IMR-90 (cell line): ENCODE measurements around the gene CDC45. TPM values are rescaled to one million over a fixed set of nuclear protein-coding genes. Genes with fewer than 3 reads are reported as not detected.

Source experiments
- ATAC-seq: fragments of 200-7000 bp; cut with Tn5 transposase; 2 replicates; pipeline ENCODE4 v1.9.1; 2020; ENCODE audit warnings: low read depth, mild to moderate bottlenecking, moderate library complexity
- BruUV-seq: library from RNA; stranded (reverse); fragments of 400-500 nt; replicated peaks from 2 replicates; lab custom pipeline; 2021; lab: Mats Ljungman, UMichigan
- CTCF ChIA-PET: fragments of 300-600 bp; formaldehyde crosslinking; extraction: SDS; loops from one replicate; lab custom pipeline; 2021; ENCODE audit warnings: antibody characterized with exemption; lab: Yijun Ruan, JAX
- POLR2A ChIA-PET: fragments of 300-600 bp; sonication (Branson Sonifier 250); formaldehyde crosslinking; loops from one replicate; lab custom pipeline; 2022; ENCODE audit warnings: antibody characterized with exemption; ENCODE audit not compliant: unreplicated experiment; lab: Charles Lee
- DNase-seq: peaks from one replicate; pipeline ENCODE4 v3.0.0; 2013
- H2AFZ ChIP-seq: replicated peaks from 2 replicates; pipeline ENCODE3; 2013; ENCODE audit warnings: low read length, mild to moderate bottlenecking; ENCODE audit not compliant: poor library complexity
- H2AK5ac ChIP-seq: 2 replicates; pipeline ENCODE4 v1.6.1; 2013; ENCODE audit warnings: low read depth, low read length, inconsistent platforms
- H2AK9ac ChIP-seq: replicated peaks from 2 replicates; pipeline ENCODE3; 2013; ENCODE audit warnings: mild to moderate bottlenecking, low read depth, low read length, moderate library complexity; ENCODE audit not compliant: poor library complexity
- H2BK120ac ChIP-seq: 2 replicates; pipeline ENCODE4 v1.6.1; 2013; ENCODE audit warnings: low read depth, low read length, inconsistent platforms
- H2BK15ac ChIP-seq: 3 replicates; pipeline ENCODE4 v1.6.1; 2013; ENCODE audit warnings: low read depth, low read length, inconsistent platforms
- H2BK20ac ChIP-seq: 2 replicates; pipeline ENCODE4 v1.6.1; 2013; ENCODE audit warnings: low read depth, mild to moderate bottlenecking, inconsistent platforms, low read length, moderate library complexity
- H2BK5ac ChIP-seq: 2 replicates; pipeline ENCODE4 v1.6.1; 2013; ENCODE audit warnings: mild to moderate bottlenecking, low read depth, low read length, inconsistent platforms; ENCODE audit not compliant: poor library complexity, severe bottlenecking
- H3K14ac ChIP-seq: replicated peaks from 2 replicates; pipeline ENCODE4 v1.6.1; 2013; ENCODE audit warnings: low read depth, low read length, inconsistent platforms
- H3K18ac ChIP-seq: 2 replicates; pipeline ENCODE4 v1.6.1; 2013; ENCODE audit warnings: low read depth, low read length, control low read depth
- H3K23ac ChIP-seq: 2 replicates; pipeline ENCODE4 v1.6.1; 2013; ENCODE audit warnings: low read depth, low read length, inconsistent platforms
- H3K27ac ChIP-seq: 2 replicates; pipeline ENCODE4 v1.5.1; 2013; ENCODE audit warnings: mild to moderate bottlenecking, control low read depth, low read length; ENCODE audit not compliant: insufficient read depth
- H3K27me3 ChIP-seq: 2 replicates; pipeline ENCODE4 v1.6.1; 2013; ENCODE audit warnings: low read length; ENCODE audit not compliant: control insufficient read depth, insufficient read depth
- H3K36me3 ChIP-seq: 2 replicates; pipeline ENCODE4 v1.6.1; 2013; ENCODE audit warnings: low read length, mixed read lengths; ENCODE audit not compliant: control insufficient read depth, insufficient read depth
- H3K4ac ChIP-seq: 2 replicates; pipeline ENCODE4 v1.6.1; 2013; ENCODE audit warnings: low read depth, low read length, inconsistent platforms
- H3K4me1 ChIP-seq: 2 replicates; pipeline ENCODE4 v1.6.1; 2013; ENCODE audit warnings: low read length, mixed read lengths; ENCODE audit not compliant: control insufficient read depth, insufficient read depth
- H3K4me2 ChIP-seq: 2 replicates; pipeline ENCODE4 v1.6.1; 2013; ENCODE audit warnings: low read depth, mild to moderate bottlenecking, control low read depth, low read length, moderate library complexity
- H3K4me3 ChIP-seq: 2 replicates; pipeline ENCODE4 v1.5.1; 2013; ENCODE audit warnings: low read depth, mild to moderate bottlenecking, control low read depth, low read length, moderate library complexity; ENCODE audit not compliant: insufficient read depth
- H3K56ac ChIP-seq: 2 replicates; pipeline ENCODE4 v1.6.1; 2013; ENCODE audit warnings: low read length, inconsistent platforms; ENCODE audit not compliant: insufficient read depth; ENCODE audit errors: extremely low read depth
- H3K79me1 ChIP-seq, 2 experiments: 2 replicates each; pipeline ENCODE4 v1.6.1; 2013; ENCODE audit warnings: low read length in 2 of 2, inconsistent platforms in 1 of 2, low read depth in 1 of 2
- H3K9ac ChIP-seq: 2 replicates; pipeline ENCODE4 v1.6.1; 2013; ENCODE audit warnings: low read depth, low read length, control low read depth
- H3K9me1 ChIP-seq: 2 replicates; pipeline ENCODE4 v1.6.1; 2013; ENCODE audit warnings: low read length, inconsistent platforms; ENCODE audit not compliant: insufficient read depth
- H3K9me3 ChIP-seq: 2 replicates; pipeline ENCODE4 v1.6.1; 2013; ENCODE audit warnings: low read length; ENCODE audit not compliant: control insufficient read depth, insufficient read depth
- H4K20me1 ChIP-seq: 2 replicates; pipeline ENCODE4 v1.6.1; 2013; ENCODE audit warnings: low read length, inconsistent platforms; ENCODE audit not compliant: insufficient read depth
- H4K5ac ChIP-seq: 2 replicates; pipeline ENCODE4 v1.6.1; 2013; ENCODE audit warnings: mild to moderate bottlenecking, low read depth, low read length, control low read depth
- H4K8ac ChIP-seq, 2 experiments: 2 replicates each; pipeline ENCODE4 v1.6.1; 2013; ENCODE audit warnings: low read depth in 2 of 2, low read length in 2 of 2, control low read depth in 1 of 2, inconsistent platforms in 1 of 2
- H4K91ac ChIP-seq: 2 replicates; pipeline ENCODE4 v1.6.1; 2013; ENCODE audit warnings: low read depth, low read length, inconsistent platforms; ENCODE audit not compliant: insufficient read depth
- CEBPB ChIP-seq: IDR thresholded peaks from 2 replicates; pipeline ENCODE4 v1.6.1; 2012; ENCODE audit warnings: low read depth, low read length, improper control_type of control experiment
- CHD1 ChIP-seq: IDR thresholded peaks from 2 replicates; pipeline ENCODE4 v1.6.1; 2012; ENCODE audit warnings: low read depth, low read length, improper control_type of control experiment
- CTCF ChIP-seq: conservative IDR thresholded peaks from 2 replicates; pipeline ENCODE4 v1.5.1; 2012; ENCODE audit warnings: mild to moderate bottlenecking, low read depth, low read length, improper control_type of control experiment
- ELK1 ChIP-seq: fragments of 150-350 bp; IDR thresholded peaks from 2 replicates; pipeline ENCODE4 v1.6.1; 2016; ENCODE audit warnings: low read depth, mild to moderate bottlenecking, low read length, moderate library complexity, borderline replicate concordance
- FOS ChIP-seq: fragments of 150-350 bp; IDR thresholded peaks from 2 replicates; pipeline ENCODE4 v1.6.1; 2016; ENCODE audit warnings: low read depth, low read length
- MAFK ChIP-seq: IDR thresholded peaks from 2 replicates; pipeline ENCODE4 v1.6.1; 2012; ENCODE audit warnings: low read depth, low read length, improper control_type of control experiment
- MXI1 ChIP-seq: IDR thresholded peaks from 2 replicates; pipeline ENCODE4 v1.6.1; 2012; ENCODE audit warnings: low read depth, mild to moderate bottlenecking, low read length, moderate library complexity, borderline replicate concordance
- POLR2A ChIP-seq: IDR thresholded peaks from 2 replicates; pipeline ENCODE4 v1.6.1; 2012; ENCODE audit warnings: mild to moderate bottlenecking, low read depth, low read length
- WGBS, 2 experiments: methylation state at CpG; one replicate each; pipeline versions ENCODE4 v1.1.5 to v1.1.7; 2013; ENCODE audit warnings: missing lambda C conversion rate in 2 of 2; ENCODE audit not compliant: insufficient read length in 1 of 2; ENCODE audit errors: extremely low coverage in 2 of 2; 5-methylcytosine and 5-hydroxymethylcytosine counted together
- dilution Hi-C: fragments of 300-500 bp; cut with HindIII; formaldehyde crosslinking; loops from one replicate; pipeline ENCODE4 v1.14.3; 2018; ENCODE audit warnings: low sequenced_read_pairs; ENCODE audit not compliant: unreplicated experiment
- in situ Hi-C: fragments of 300-500 bp; cut with MboI; formaldehyde crosslinking; loops from 3 replicates; pipeline ENCODE4 v1.14.3; 2019; ENCODE audit warnings: low sequenced_read_pairs, inconsistent platforms, mixed read lengths
- intact Hi-C: fragments of 100-400 bp; cut with micrococcal nuclease; formaldehyde crosslinking; loops from 2 replicates; pipeline ENCODE4 v1.10.0; 2022
- polyA plus RNA-seq, 3 experiments: library from polyadenylated mRNA; depleted of rRNA; stranded (reverse); fragments of >200 nt; gene quantifications; 2 replicates each; pipeline ENCODE4 v1.2.3, GENCODE V29; 2012; ENCODE audit warnings: low replicate concordance in 1 of 3
- total RNA-seq: library from RNA; depleted of rRNA; stranded (reverse); fragments of >200 nt; gene quantifications from 2 replicates; pipeline ENCODE4 v1.2.3, GENCODE V29; 2012

The CDC45 gene
- total and polyA plus RNA-seq, 2 of the 4 experiments (the other 2 are of a cell fraction): 22.7 to 44.6 TPM

- POLR2A ChIA-PET: no interaction called here
These were observed 13.5 kb upstream of the CDC45 start for GRCh38 chr22:19466126-19466716.

More at GRCh38 chr22:19466126-19466716, 13.5 kb upstream of the CDC45 start:
- H2AK9ac ChIP-seq: no peak overlapping the region
- H3K56ac ChIP-seq: no peak overlapping the region
- no peak overlapping the region for H4K91ac ChIP-seq
- H3K9me1 ChIP-seq: peaks cover 14% of the 10 kb centered on the region
- peaks cover 8% of the 10 kb centered on the region; the same call in 1 of the 2 replicates for H3K4me1 ChIP-seq
- H3K4me3 ChIP-seq: no peak overlapping the region
- no peak overlapping the region for H4K8ac ChIP-seq
- H2BK20ac ChIP-seq: no peak overlapping the region
- H3K9ac ChIP-seq: no peak overlapping the region
- H3K4ac ChIP-seq: no peak overlapping the region
- peaks cover 63% of the 10 kb centered on the region for H3K36me3 ChIP-seq
- H3K27me3 ChIP-seq: no peaks in the 10 kb centered on the region
- H3K23ac ChIP-seq: no peak overlapping the region
- ATAC-seq (no peak), DNase-seq (no peak)
- H3K4me2 ChIP-seq: no peak overlapping the region
- peaks cover 28% of the 10 kb centered on the region for H4K20me1 ChIP-seq
- peaks cover 8 to 38% of the 10 kb centered on the region in 2 experiments for H3K79me1 ChIP-seq
- no peaks in the 10 kb centered on the region for H3K9me3 ChIP-seq
- in situ Hi-C loops: no loop called here
- H2AFZ ChIP-seq: no peak overlapping the region
- dilution Hi-C loops: no loop called here
- H3K27ac ChIP-seq: no peak overlapping the region
- CTCF ChIA-PET: no interaction called here
- WGBS, 2 experiments: no CpG with 5 or more reads among the region's 14 CpGs
- no peak overlapping the region for H2BK120ac ChIP-seq
- no TSS peak for BruUV-seq
- intact Hi-C loops: no loop called here
- no peak overlapping the region for H2BK15ac ChIP-seq
- no peak overlapping the region for H4K5ac ChIP-seq
- TF ChIP-seq POLR2A: no peak
- no peak for TF ChIP-seq ELK1
- no peak for TF ChIP-seq CTCF
- no peak for TF ChIP-seq CEBPB
- TF ChIP-seq FOS: no peak
- TF ChIP-seq MAFK: no peak
- no peak for TF ChIP-seq MXI1
- no peak for TF ChIP-seq CHD1
- no peak overlapping the region for H2BK5ac ChIP-seq
- no peak overlapping the region for H2AK5ac ChIP-seq
- H3K18ac ChIP-seq: no peak overlapping the region
- no peak overlapping the region for H3K14ac ChIP-seq
